Memory B cell (primary cell): ENCODE data around the gene UCP3.

Source experiments
- ATAC-seq: fragments of 150-1000 bp; cut with Tn5 transposase; 2 replicates; pipeline ENCODE4 v1.10.0; 2021; ENCODE audit warnings: low read depth, mild to moderate bottlenecking, moderate library complexity
- DNase-seq, 2 donors: peaks; one replicate each; pipeline ENCODE4 v3.0.0; 2022; ENCODE audit warnings: low spot score in 2 of 2
- H3K27ac Mint-ChIP-seq: one replicate; pipeline ENCODE4 v1.8.0; 2022; ENCODE audit warnings: mild to moderate bottlenecking, moderate library complexity, mixed read lengths
- H3K27me3 Mint-ChIP-seq: one replicate; pipeline ENCODE4 v1.8.0; 2022; ENCODE audit warnings: mixed read lengths
- H3K36me3 Mint-ChIP-seq: one replicate; pipeline ENCODE4 v1.8.0; 2022; ENCODE audit warnings: mild to moderate bottlenecking, mixed read lengths
- H3K4me1 Mint-ChIP-seq: one replicate; pipeline ENCODE4 v1.8.0; 2022; ENCODE audit warnings: mixed read lengths
- H3K4me3 Mint-ChIP-seq: one replicate; pipeline ENCODE4 v1.8.0; 2022; ENCODE audit warnings: mild to moderate bottlenecking, moderate library complexity, mixed read lengths
- H3K9me3 Mint-ChIP-seq: one replicate; pipeline ENCODE4 v1.8.0; 2022; ENCODE audit warnings: mixed read lengths

The UCP3 gene

GRCh38 chr11:73983741-73984538 lies 24.9 kb downstream of the UCP3 start:
- H3K27ac Mint-ChIP-seq, result peak overlapping the region; percentile 98
- DNase-seq, result no peak
- peaks cover 25% of the 10 kb centered on the region for H3K4me1 Mint-ChIP-seq
- H3K9me3 Mint-ChIP-seq, result no peaks in the 10 kb centered on the region
- H3K4me3 Mint-ChIP-seq, result peak overlapping the region; percentile 99
- no peaks in the 10 kb centered on the region for H3K27me3 Mint-ChIP-seq
- H3K36me3 Mint-ChIP-seq, result peaks cover 27% of the 10 kb centered on the region
- no peak for ATAC-seq

DNA sequence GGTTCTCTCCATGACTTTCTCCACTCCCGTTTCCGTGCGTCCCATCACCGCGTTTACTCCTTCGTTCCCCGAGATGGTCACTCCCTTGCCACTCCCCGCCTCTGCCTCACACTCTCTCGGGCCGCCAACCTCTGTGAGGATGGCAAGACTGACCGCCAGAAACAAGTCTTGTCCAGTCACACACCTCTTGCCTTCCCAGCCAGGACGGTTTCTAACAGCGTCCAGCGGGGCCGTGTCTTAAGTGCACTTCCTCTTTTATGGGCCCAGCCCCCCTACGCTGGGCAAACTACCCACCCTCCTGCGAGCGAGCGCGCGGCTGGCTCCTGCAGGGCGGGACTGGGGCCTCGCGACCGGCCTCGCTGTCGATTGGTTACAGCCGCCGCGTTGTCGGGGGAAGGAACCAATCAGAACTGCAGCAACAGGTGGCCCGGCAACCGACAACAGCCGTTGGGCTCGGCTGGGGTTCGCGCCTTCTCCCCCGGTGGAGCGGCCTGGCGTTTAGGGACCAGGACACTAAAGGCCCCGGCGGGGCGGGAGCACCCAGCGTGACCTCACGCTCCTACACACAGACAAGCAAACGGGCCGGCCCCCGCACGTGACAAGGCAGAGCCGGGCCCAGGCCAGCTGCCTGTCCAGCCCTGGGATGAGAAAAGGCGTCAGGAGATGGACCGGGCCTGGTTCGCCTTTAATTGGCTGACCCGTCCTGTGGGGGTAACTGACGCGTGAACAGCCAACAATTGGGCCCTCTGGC lies 25.7 kb downstream of the UCP3 start:
- peak; percentile 64 for ATAC-seq
- Mint-ChIP-seq H3K36me3 (peaks cover 33% of the 10 kb centered on the region), H3K4me1 (peaks cover 30% of the 10 kb centered on the region), H3K9me3 (no peaks in the 10 kb centered on the region), H3K27me3 (no peaks in the 10 kb centered on the region), H3K27ac (peak overlapping the region; percentile 98), H3K4me3 (peak overlapping the region; percentile 99)
- DNase-seq, result peak; percentile 87 to 93

- H3K4me1 Mint-ChIP-seq, result peaks cover 34% of the 10 kb centered on the region
- ATAC-seq, result peak; percentile 46
- peak within 1 kb of the TSS; percentile 98 for H3K27ac Mint-ChIP-seq
- no peaks in the 10 kb centered on the region for H3K27me3 Mint-ChIP-seq
- peak in 1 of 2 donors; percentile 77 for DNase-seq
- peaks cover 39% of the 10 kb centered on the region for H3K36me3 Mint-ChIP-seq
- no peaks in the 10 kb centered on the region for H3K9me3 Mint-ChIP-seq
- H3K4me3 Mint-ChIP-seq, result peak within 1 kb of the TSS; percentile 99
Measured at GRCh38 chr11:73982595-73982989, 26.3 kb downstream of the UCP3 start, which contains the start of gene UCP2. TSS of gene UCP2 (minus strand) at chr11:73982843. CDS start at chr11:73978378, 4,465 bp downstream.

DNA sequence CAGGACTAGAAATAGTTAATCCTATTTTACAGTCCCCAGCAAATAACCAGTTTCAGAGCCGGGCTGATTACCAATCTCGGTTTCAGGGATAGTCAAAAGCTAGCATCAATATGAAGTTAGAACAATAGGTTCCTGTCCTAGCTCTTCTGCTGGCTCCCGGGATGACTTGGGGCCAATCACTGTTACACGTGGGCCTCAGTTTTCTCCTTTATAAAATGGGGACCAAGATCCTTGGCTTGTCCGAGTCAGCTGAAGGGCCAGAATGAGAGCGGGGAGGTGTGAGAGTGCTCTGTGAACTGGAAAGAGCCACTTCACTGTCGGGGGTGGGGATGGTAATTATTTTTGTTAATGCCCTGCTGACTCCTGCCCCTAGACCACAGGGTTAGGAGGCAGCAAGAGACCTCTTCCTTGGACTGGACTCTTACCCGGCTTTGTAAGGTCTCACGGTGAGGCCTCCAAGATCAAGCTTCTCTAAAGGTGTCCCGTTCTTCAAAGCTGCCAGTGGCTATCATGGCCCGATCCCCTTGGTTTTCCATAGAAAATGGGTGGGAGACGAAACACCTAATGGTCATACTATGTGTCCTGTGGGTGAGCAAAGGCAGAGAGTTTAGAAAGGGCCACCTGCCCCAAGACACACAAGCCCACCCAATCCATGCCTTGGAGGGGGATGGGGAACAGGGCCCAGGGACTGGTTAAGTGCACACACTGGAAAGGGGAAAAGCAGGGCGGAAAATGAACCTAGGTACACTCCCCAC lies 27.7 kb downstream of the UCP3 start:
- Mint-ChIP-seq H3K9me3 (no peaks in the 10 kb centered on the region), H3K4me1 (peaks cover 46% of the 10 kb centered on the region), H3K36me3 (peaks cover 52% of the 10 kb centered on the region), H3K27me3 (no peaks in the 10 kb centered on the region), H3K4me3 (peak overlapping the region; percentile 99), H3K27ac (peak overlapping the region; percentile 98)
- no peak for DNase-seq
- no peak for ATAC-seq

DNA sequence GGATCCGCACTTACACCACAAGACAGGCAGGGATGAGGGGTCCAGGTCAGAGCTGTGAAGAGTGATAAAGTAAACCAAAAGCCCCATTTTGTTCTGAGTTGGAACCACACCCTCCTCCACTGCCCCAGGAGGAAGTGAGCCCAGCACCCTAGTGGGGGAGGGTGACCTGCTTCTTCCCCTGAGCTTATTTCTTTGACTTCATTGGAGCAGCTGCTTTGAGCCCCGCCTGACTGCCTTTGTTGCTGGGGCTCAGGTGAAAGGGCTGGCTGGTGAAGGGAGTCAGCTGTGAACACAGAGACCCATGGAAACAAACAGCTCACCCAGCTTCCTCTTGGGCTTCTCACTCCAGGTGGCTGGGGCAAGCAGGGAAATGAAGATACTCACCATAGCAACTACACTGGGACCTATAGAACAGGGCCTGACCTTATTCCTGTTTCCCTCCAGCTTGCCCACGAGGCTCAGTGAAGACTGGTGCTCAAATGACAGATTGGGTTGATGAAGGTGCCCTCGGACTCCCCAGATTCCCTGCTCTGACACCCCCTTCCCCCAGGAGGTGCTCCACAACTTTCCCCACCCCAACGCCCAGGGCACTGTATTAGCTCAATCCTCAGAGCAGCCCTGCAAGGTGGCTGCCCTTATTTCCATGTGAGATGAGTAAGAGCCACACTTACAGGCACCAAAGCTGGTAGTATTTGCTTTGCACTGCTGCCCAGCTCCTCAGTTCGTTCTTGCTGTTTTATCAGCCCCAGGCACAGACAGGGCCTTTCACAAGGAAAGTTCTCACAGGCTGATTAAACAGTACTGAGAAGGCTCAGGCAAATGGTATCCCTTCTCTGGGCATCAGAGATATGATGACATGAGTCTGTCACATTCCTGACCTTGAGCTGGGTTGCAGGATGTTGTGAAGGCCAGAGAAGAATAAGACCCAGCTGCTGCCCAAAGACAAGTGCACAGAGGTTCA lies 28.6 kb downstream of the UCP3 start:
- no peaks in the 10 kb centered on the region for H3K27me3 Mint-ChIP-seq
- peak; percentile 72 to 89 for DNase-seq

GRCh38 chr11:73978576-73979086 lies 30.3 kb downstream of the UCP3 start:
- peak overlapping the region; percentile 98 for H3K27ac Mint-ChIP-seq

More for the DNA sequence above, 28.6 kb downstream of the UCP3 start:
- H3K4me3 Mint-ChIP-seq, result peak overlapping the region; percentile 99
- ATAC-seq, result peak; percentile 63
- H3K36me3 Mint-ChIP-seq, result peaks cover 57% of the 10 kb centered on the region
- H3K27ac Mint-ChIP-seq, result peak overlapping the region; percentile 98
- H3K4me1 Mint-ChIP-seq, result peaks cover 54% of the 10 kb centered on the region
- H3K9me3 Mint-ChIP-seq, result no peaks in the 10 kb centered on the region

DNA sequence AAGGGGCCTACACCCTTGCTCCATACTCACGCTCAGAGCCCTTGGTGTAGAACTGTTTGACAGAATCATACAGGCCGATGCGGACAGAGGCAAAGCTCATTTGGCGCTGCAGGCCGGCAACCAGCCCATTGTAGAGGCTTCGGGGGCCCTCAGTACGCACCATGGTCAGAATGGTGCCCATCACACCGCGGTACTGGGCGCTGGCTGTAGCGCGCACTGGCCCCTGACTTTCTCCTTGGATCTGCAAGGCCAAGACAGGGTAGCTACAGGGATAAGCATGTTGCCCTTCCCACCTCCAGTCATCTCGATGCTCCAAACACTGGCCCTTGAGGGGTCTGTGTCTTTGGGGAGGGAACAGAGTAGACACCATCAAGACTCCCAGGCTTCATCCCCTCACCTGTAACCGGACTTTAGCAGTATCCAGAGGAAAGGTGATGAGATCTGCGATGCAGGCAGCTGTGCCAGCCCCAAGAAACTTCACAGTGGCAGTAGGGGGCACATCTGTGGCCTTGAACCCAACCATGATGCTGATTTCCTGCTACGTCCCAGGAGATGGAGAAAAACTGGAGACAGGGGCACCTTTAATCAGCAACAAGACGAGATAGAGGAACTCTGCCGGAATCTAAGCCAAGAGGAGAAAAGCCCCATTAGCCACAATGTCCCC lies 30.9 kb downstream of the UCP3 start:
- H3K4me1 Mint-ChIP-seq, result peaks cover 64% of the 10 kb centered on the region
- ATAC-seq (no peak), DNase-seq (no peak)
- peaks cover 67% of the 10 kb centered on the region for H3K36me3 Mint-ChIP-seq
- H3K27me3 Mint-ChIP-seq, result no peaks in the 10 kb centered on the region
- peak overlapping the region; percentile 99 for H3K4me3 Mint-ChIP-seq
- H3K9me3 Mint-ChIP-seq, result no peaks in the 10 kb centered on the region
- H3K27ac Mint-ChIP-seq, result peak overlapping the region; percentile 98

More at GRCh38 chr11:73978576-73979086, 30.3 kb downstream of the UCP3 start:
- ATAC-seq (no peak), DNase-seq (no peak)
- Mint-ChIP-seq H3K4me1 (peaks cover 62% of the 10 kb centered on the region), H3K36me3 (peaks cover 66% of the 10 kb centered on the region), H3K4me3 (peak overlapping the region; percentile 99), H3K9me3 (no peaks in the 10 kb centered on the region), H3K27me3 (no peaks in the 10 kb centered on the region)

GRCh38 chr11:73976451-73977151 lies 32.3 kb downstream of the UCP3 start:
- no peak for DNase-seq
- Mint-ChIP-seq H3K9me3 (no peaks in the 10 kb centered on the region), H3K27ac (peak overlapping the region; percentile 98), H3K4me1 (peaks cover 70% of the 10 kb centered on the region), H3K36me3 (peaks cover 60% of the 10 kb centered on the region), H3K4me3 (peak overlapping the region; percentile 35), H3K27me3 (no peaks in the 10 kb centered on the region)
- ATAC-seq, result no peak

DNA sequence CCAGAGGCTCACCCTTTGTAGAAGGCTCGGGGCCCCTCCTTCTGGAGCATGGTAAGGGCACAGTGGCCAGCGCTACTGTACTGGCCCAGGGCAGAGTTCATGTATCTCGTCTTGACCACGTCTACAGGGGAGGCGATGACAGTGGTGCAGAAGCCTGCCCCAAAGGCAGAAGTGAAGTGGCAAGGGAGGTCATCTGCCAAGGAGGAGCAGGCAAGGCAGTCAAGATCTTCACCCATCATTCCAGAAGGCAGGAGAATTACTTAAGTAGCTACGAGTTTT lies 33.5 kb downstream of the UCP3 start:
- ATAC-seq, result no peak
- H3K27me3 Mint-ChIP-seq, result no peaks in the 10 kb centered on the region
- H3K36me3 Mint-ChIP-seq, result peaks cover 49% of the 10 kb centered on the region
- no peaks in the 10 kb centered on the region for H3K9me3 Mint-ChIP-seq
- peak overlapping the region; percentile 98 for H3K27ac Mint-ChIP-seq
- peak overlapping the region; percentile 4 for H3K4me3 Mint-ChIP-seq
- no peak for DNase-seq
- peaks cover 73% of the 10 kb centered on the region for H3K4me1 Mint-ChIP-seq

- Mint-ChIP-seq H3K4me1 (peaks cover 74% of the 10 kb centered on the region), H3K4me3 (peak overlapping the region; percentile 22), H3K27me3 (no peaks in the 10 kb centered on the region), H3K36me3 (peaks cover 43% of the 10 kb centered on the region), H3K9me3 (no peaks in the 10 kb centered on the region), H3K27ac (peak overlapping the region; percentile 98)
- ATAC-seq, result no peak
- no peak for DNase-seq
Measured at GRCh38 chr11:73974604-73975478, 34.0 kb downstream of the UCP3 start.

DNA sequence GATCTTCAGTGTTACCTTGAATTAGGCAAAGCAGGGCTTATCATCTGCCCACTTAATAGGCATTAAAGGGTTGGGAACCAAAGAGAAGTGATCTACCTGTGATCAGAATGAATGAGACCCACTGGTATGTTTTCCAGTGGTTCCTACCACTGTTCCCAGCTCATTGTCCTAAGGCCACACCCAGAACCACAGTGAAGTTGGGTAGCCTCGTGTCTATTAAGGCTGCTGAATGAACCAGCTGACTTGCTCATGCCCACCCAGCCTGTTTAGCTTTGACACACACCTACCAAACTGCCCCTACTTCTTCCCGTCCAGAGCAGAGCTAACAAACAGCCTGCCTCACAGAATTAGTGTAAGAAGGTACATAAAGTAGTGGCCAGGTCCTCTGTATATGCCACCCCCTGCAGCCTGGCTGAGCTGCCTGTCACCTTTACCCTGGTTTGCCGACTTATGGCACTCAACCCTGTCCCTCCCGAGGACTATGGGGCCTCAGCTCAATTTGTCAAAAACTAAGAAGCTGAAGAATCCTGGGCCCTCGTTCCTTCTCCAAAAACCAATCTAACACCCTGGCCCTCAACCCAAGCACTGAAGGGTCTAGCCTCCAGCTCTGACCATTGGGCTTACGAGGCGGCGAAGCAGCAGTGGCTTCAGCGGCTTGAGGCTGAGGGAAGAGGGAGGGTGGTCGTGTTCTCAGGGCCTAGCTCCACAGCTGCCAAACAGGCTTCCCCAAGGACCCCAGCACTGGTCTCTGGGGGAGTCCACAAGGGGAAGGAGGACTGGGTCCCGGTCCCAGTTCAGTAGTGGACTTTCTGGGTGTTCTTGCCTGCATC lies 36.0 kb downstream of the UCP3 start:
- Mint-ChIP-seq H3K4me3 (peak overlapping the region; percentile 1), H3K4me1 (peaks cover 79% of the 10 kb centered on the region), H3K27ac (peak overlapping the region; percentile 98), H3K36me3 (peaks cover 31% of the 10 kb centered on the region), H3K27me3 (no peaks in the 10 kb centered on the region), H3K9me3 (no peaks in the 10 kb centered on the region)
- DNase-seq (no peak), ATAC-seq (peak; percentile 2)
